Thyroid gland (tissue), 4 donors: ENCODE results near the gene CT45A5.

Source experiments
- CTCF ChIP-seq, 6 experiments: fragments of 200-600 bp in 3 of 6; fragments of 450-650 bp in 3 of 6; sonication (generic) in 3 of 6; IDR thresholded peaks; one replicate each; pipeline ENCODE4 v1.5.1; 2016 to 2019; ENCODE audit warnings: antibody characterized with exemption in 6 of 6, mild to moderate bottlenecking in 2 of 6, inconsistent platforms in 1 of 6, moderate library complexity in 1 of 6
- POLR2A ChIP-seq, 2 donors: fragments of 450-650 bp; IDR thresholded peaks; one replicate each; pipeline ENCODE4 v1.6.1; 2017; ENCODE audit warnings: antibody characterized with exemption in 2 of 2, mild to moderate bottlenecking in 2 of 2, moderate library complexity in 1 of 2

GRCh38 chrX:135741192-135741715, 44.0 kb downstream of the CT45A5 start:
- TF ChIP-seq POLR2A (IDR thresholded peaks at IDR 0.05) (no peak), CTCF (IDR thresholded peaks at IDR 0.05) (no peak)
